Measurements from ENCODE around the gene CC2D2A. TPM values are rescaled to one million over a fixed set of nuclear protein-coding genes. Genes with fewer than 3 reads are reported as not detected.

Gene CC2D2A
- total RNA-seq, 1 donor from 2014 or later, result 19.2 TPM

DNA sequence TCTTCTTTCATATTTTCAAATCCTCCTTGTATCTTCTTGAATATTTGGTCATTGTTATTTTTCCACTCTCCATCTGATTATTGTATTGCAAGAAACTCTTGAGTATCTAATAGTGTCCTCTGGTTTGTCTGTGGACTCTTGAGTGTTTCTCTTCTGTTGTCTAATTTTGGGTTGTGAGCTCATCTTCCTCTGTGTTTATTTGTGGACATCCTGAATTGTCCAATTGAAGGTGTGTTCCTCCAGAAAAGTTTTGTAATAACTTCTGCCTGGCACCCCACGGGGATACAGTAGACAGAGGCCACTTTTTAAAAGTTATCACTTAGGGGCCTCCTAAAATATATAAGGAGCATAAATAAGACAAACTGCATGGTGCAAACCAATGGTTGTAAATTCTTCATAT is 3.1 kb upstream of the CC2D2A start:
- peaks cover 25% of the 10 kb centered on the region for H3K4me1 Mint-ChIP-seq (ENCODE audit: low read depth)
- H3K27me3 Mint-ChIP-seq (ENCODE audit: low read depth), result no peaks in the 10 kb centered on the region
- no peaks in the 10 kb centered on the region for H3K9me3 Mint-ChIP-seq (ENCODE audit: low read depth)
- H3K36me3 Mint-ChIP-seq (ENCODE audit: low read depth), result no peaks in the 10 kb centered on the region
- no peak for DNase-seq (ENCODE audit: low spot score)
- TF ChIP-seq, protein P1, sequence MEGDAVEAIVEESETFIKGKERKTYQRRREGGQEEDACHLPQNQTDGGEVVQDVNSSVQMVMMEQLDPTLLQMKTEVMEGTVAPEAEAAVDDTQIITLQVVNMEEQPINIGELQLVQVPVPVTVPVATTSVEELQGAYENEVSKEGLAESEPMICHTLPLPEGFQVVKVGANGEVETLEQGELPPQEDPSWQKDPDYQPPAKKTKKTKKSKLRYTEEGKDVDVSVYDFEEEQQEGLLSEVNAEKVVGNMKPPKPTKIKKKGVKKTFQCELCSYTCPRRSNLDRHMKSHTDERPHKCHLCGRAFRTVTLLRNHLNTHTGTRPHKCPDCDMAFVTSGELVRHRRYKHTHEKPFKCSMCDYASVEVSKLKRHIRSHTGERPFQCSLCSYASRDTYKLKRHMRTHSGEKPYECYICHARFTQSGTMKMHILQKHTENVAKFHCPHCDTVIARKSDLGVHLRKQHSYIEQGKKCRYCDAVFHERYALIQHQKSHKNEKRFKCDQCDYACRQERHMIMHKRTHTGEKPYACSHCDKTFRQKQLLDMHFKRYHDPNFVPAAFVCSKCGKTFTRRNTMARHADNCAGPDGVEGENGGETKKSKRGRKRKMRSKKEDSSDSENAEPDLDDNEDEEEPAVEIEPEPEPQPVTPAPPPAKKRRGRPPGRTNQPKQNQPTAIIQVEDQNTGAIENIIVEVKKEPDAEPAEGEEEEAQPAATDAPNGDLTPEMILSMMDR (IDR thresholded peaks at IDR 0.05), result no peak
- H3K4me3 Mint-ChIP-seq (ENCODE audit: unreplicated experiment), result no peak overlapping the region
- H3K27ac Mint-ChIP-seq (ENCODE audit: unreplicated experiment), result no peak overlapping the region

DNA sequence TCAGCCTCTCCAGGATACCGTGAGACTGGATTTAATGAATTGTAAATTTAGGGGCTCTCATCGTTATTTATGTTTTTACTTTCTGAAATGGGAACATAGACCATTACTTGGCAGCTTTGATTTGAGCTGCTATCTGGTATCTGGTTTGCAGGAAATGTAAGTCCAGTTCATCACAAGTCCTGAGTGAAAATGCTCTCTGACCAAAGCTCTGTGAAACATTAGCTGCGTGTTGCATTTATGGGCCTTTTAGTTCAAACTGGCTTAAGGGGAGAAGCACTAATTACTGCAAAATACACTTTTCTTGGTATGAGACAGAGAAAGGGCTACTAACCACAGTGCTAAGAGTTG is 420 bp downstream of the CC2D2A start:
- Mint-ChIP-seq H3K9me3 (ENCODE audit: low read depth) (no peaks in the 10 kb centered on the region), H3K4me1 (ENCODE audit: low read depth) (peaks cover 25% of the 10 kb centered on the region), H3K27ac (ENCODE audit: unreplicated experiment) (peak overlapping the region; percentile 76), H3K36me3 (ENCODE audit: low read depth) (no peaks in the 10 kb centered on the region), H3K4me3 (ENCODE audit: unreplicated experiment) (peak overlapping the region; percentile 78), H3K27me3 (ENCODE audit: low read depth) (no peaks in the 10 kb centered on the region)
- no peak for DNase-seq (ENCODE audit: low spot score)
- TF ChIP-seq, protein P1 (IDR thresholded peaks at IDR 0.05), result no peak

DNA sequence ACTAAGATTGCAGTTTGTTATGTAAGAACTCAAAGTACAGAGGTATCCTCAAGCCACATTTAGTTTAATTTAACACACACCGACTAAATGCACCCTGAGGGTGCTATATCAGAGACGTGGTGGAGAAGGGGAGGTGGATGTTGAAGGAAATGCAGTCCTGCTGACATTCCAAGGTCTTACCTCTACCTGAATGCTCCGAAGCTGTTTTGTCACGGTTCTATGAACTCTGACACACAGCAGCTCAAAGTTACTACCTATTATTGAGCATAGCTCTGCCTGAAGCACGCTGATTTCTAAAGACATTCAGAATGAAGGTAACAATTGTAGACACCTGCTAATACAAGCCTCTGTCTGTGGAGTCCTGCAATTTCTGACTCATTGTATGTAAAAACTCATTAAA is 6.7 kb downstream of the CC2D2A start:
- no peak overlapping the region for H3K4me3 Mint-ChIP-seq (ENCODE audit: unreplicated experiment)
- H3K4me1 Mint-ChIP-seq (ENCODE audit: low read depth), result peaks cover 20% of the 10 kb centered on the region
- TF ChIP-seq, protein P1 (IDR thresholded peaks at IDR 0.05), result no peak
- peaks cover 4% of the 10 kb centered on the region for H3K36me3 Mint-ChIP-seq (ENCODE audit: low read depth)
- DNase-seq (ENCODE audit: low spot score), result no peak
- H3K27ac Mint-ChIP-seq (ENCODE audit: unreplicated experiment), result no peak overlapping the region
- H3K9me3 Mint-ChIP-seq (ENCODE audit: low read depth), result no peaks in the 10 kb centered on the region
- H3K27me3 Mint-ChIP-seq (ENCODE audit: low read depth), result no peaks in the 10 kb centered on the region

DNA sequence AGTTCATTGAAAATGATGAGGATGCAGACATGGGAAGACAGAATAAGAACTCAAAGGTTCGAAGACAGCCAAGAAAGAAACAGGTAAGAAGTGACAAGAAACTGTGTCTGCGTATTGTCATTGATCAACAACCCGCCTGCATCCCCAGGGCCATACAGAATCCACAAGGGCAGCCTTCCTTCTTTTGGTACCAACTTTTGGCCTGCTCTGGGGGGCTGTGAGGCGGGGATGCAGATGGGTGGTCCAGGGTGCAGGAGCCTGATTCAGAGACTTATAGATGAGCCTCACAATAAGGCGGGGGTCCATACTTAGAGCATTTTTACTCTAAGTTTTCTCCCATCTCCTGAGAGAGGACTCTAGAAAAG is 9.0 kb downstream of the CC2D2A start:
- no peak for DNase-seq (ENCODE audit: low spot score)
- Mint-ChIP-seq H3K4me1 (ENCODE audit: low read depth) (peaks cover 28% of the 10 kb centered on the region), H3K4me3 (ENCODE audit: unreplicated experiment) (no peak overlapping the region), H3K36me3 (ENCODE audit: low read depth) (peaks cover 11% of the 10 kb centered on the region), H3K27ac (ENCODE audit: unreplicated experiment) (peak overlapping the region; percentile 97), H3K9me3 (ENCODE audit: low read depth) (no peaks in the 10 kb centered on the region), H3K27me3 (ENCODE audit: low read depth) (no peaks in the 10 kb centered on the region)
- TF ChIP-seq, protein P1 (IDR thresholded peaks at IDR 0.05), result no peak

DNA sequence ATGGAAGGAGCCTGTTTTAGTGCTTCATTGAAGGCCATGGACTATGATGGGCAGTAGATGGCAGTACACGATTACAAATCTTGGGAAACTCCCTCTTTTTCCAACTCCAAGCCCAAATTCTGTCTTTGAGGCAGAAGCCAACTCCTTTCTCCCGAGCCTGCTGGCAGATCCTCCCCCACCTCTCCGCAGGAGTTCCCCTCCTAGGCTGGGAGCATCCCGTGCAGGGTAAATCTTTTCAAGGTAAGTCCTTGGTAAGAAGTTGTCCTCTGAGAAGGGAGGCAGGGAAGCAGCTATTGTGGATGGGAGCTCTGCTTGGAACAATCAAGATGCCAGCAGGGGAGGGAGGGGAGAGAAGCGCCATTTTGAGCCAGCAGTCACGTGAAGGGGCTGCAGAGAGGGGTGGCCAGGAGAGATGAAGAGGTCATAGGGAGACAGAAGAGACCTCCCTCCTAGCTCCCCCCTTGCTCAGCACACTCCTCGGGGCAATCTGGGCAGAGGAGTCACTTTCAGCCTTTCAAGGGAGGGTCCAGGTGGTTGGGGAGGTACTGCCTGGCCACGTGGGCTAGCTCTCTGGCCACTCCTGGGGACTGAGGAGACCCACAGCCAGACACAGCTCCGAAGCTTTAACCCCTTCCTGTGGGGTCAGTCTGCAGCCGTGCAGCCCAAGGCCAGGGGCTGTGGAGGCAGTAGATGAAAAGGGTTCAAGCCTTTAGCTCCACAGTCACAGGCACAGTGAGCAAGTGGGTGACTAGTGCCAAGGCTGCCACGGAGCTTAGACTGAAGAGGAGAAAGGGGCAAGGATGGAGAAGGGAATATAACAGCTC is 9.6 kb downstream of the CC2D2A start:
- peak overlapping the region; percentile 97 for H3K27ac Mint-ChIP-seq (ENCODE audit: unreplicated experiment)
- DNase-seq (ENCODE audit: low spot score), result no peak

More for the DNA sequence above, 9.6 kb downstream of the CC2D2A start:
- Mint-ChIP-seq H3K9me3 (ENCODE audit: low read depth) (peaks cover 4% of the 10 kb centered on the region), H3K27me3 (ENCODE audit: low read depth) (no peaks in the 10 kb centered on the region), H3K4me3 (ENCODE audit: unreplicated experiment) (peak overlapping the region; percentile 81), H3K36me3 (ENCODE audit: low read depth) (peaks cover 17% of the 10 kb centered on the region), H3K4me1 (ENCODE audit: low read depth) (peaks cover 28% of the 10 kb centered on the region)
- TF ChIP-seq, protein P1 (IDR thresholded peaks at IDR 0.05), result peak; percentile 93
